HG03135 (cell line): ENCODE measurements around the gene FARSA.
A peak's percentile ranks its signal among the peaks of the same experiment; 100 is the strongest.
"Not testable (repeated sequence)": the region's sequence is repeated elsewhere in the genome, so short reads cannot be mapped to it uniquely, and the experiment has no call there.

Experiments used
- ATAC-seq: cut with Tn5 transposase; IDR thresholded peaks from one replicate; pipeline ENCODE4 v1.9.1; 2021; ENCODE audit warnings: mild to moderate bottlenecking, moderate library complexity; ENCODE audit not compliant: unreplicated experiment

The FARSA gene

GRCh38 chr19:12933287-12934072 lies at the start of gene FARSA:
FARSA (minus strand) TSS chr19:12933711; CDS start chr19:12933696, 15 bp downstream.
- ATAC-seq = peak; percentile 43

- no peak for ATAC-seq
These were observed 49.6 kb upstream of the FARSA start for GRCh38 chr19:12983091-12983490.

GRCh38 chr19:12982648-12983047 lies 49.1 kb upstream of the FARSA start:
- no peak for ATAC-seq

GRCh38 chr19:12979974-12980373 lies 46.5 kb upstream of the FARSA start:
- no peak for ATAC-seq

GRCh38 chr19:12976109-12976508 lies 42.6 kb upstream of the FARSA start:
- ATAC-seq = not testable (repeated sequence)

- ATAC-seq = no peak
These were observed 41.8 kb upstream of the FARSA start for GRCh38 chr19:12975221-12975741.

GRCh38 chr19:12974301-12975220 lies 41.0 kb upstream of the FARSA start:
- ATAC-seq = no peak

- ATAC-seq = no peak
These were observed 39.7 kb upstream of the FARSA start for GRCh38 chr19:12973236-12973635.

- ATAC-seq = no peak
These were observed 36.7 kb upstream of the FARSA start for GRCh38 chr19:12970070-12970820.

GRCh38 chr19:12969292-12969988 lies 35.9 kb upstream of the FARSA start, which contains the start of gene DAND5:
DAND5 (plus strand) TSS chr19:12969576; CDS start chr19:12969661, 85 bp downstream.
- ATAC-seq = no peak

GRCh38 chr19:12967907-12968306 lies 34.4 kb upstream of the FARSA start:
- no peak for ATAC-seq

- no peak for ATAC-seq
These were observed 32.3 kb upstream of the FARSA start for GRCh38 chr19:12965812-12966135.

GRCh38 chr19:12965017-12965811 lies 31.7 kb upstream of the FARSA start:
- no peak for ATAC-seq

- no peak for ATAC-seq
These were observed 26.0 kb upstream of the FARSA start for GRCh38 chr19:12959481-12959880.

- ATAC-seq = peak; percentile 11
These were observed 24.0 kb upstream of the FARSA start for GRCh38 chr19:12957389-12957952.

- ATAC-seq = peak; percentile 76
These were observed 23.2 kb upstream of the FARSA start, which contains the start of gene GADD45GIP1 for GRCh38 chr19:12956446-12957388. GADD45GIP1 (minus strand) TSS chr19:12957223; CDS start chr19:12957212, 11 bp downstream.

GRCh38 chr19:12955996-12956395 lies 22.5 kb upstream of the FARSA start:
- ATAC-seq = no peak

- ATAC-seq = not testable (repeated sequence)
These were observed 22.1 kb upstream of the FARSA start for GRCh38 chr19:12955575-12955974.
